ENCODE results near the gene ANKRD44. TPM values are rescaled to one million over a fixed set of nuclear protein-coding genes. Genes with fewer than 3 reads are reported as not detected.

ANKRD44 gene
- 10 to 100 TPM; 29.2 to 63.5 TPM for total RNA-seq
- polyA plus RNA-seq (ENCODE audit: insufficient read length in 2 of 2) = 10 to 100 TPM; 25.9 to 33.8 TPM
- long read RNA-seq, donor 1, full-length matches to known transcripts = 2 of 2 reads
- long read RNA-seq, donor 1, partial matches to known transcripts = 0 of 2 reads
- long read RNA-seq, donor 1, other reads (novel, unspliced or antisense) = 0 of 2 reads
- long read RNA-seq, donor 2 = 0 reads
- long read RNA-seq, donor 3, partial matches to known transcripts = 0 of 2 reads
- long read RNA-seq, donor 3, other reads (novel, unspliced or antisense) = 0 of 2 reads
- long read RNA-seq, donor 4, partial matches to known transcripts = 0 of 1 reads
- long read RNA-seq, donor 4, other reads (novel, unspliced or antisense) = 0 of 1 reads

DNA sequence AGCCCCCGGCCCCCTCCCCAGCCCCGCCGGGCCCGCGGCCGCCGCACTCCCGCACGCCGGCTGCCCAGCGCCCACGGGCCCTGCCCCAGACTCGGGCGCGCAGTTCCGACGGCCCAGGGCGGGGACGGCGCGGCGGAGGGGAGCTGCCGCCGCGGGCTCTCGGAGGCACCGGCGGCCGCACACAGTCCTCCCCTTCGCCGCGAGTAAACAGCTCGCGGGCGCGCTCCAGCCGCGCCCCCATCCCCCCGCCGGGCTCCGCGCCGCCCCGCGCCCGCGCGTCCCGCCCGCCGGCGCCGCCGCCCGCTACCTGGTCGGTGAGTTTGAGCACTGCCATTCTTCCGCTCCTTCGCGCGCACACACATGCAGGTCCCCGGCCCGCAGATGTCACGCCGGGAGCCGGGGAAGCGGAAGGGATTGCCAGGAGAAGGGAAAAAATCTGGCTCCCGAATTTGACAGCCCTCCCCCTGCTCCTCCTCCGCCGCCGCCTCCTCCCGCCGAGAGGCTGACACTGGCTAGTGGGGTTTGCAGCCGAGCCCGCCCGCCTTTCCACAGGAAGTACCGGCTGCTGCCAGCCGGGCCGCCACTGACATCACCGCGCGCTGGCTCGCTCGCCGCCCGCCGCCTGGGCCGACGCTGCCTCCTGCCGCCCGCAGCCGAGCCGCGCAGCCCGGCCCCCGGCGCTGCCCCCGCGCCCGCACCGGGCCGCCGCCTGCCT lies at the start of gene ANKRD44:
TSS of gene ANKRD44 (minus strand) at position 510 of the 715 bp plus-strand sequence. CDS start at position 334, 176 bp downstream.
- Histone ChIP-seq H3K4me3 (ENCODE audit: low read depth, low read length) (peak within 1 kb of the TSS; percentile 82), H3K27ac (ENCODE audit: low read depth, low read length) (peak within 1 kb of the TSS; percentile 87), H3K27me3 (ENCODE audit: control insufficient read depth, insufficient read depth, low read length) (no peaks in the 10 kb centered on the region), H3K36me3 (ENCODE audit: control insufficient read depth, insufficient read depth, low read length) (no peaks in the 10 kb centered on the region), H3K4me1 (ENCODE audit: control insufficient read depth, insufficient read depth, low read length) (peaks cover 20% of the 10 kb centered on the region), H3K9me3 (ENCODE audit: control insufficient read depth, insufficient read depth, low read length) (no peaks in the 10 kb centered on the region)
- peak in 5 of 6 donors; percentile 63 to 95 (median 77) for DNase-seq (ENCODE audit: low read depth in 4 of 6, low spot score in 6 of 6)
- WGBS (ENCODE audit: insufficient coverage) = under 1% methylated on average over 102 of the region's 102 CpGs

DNA sequence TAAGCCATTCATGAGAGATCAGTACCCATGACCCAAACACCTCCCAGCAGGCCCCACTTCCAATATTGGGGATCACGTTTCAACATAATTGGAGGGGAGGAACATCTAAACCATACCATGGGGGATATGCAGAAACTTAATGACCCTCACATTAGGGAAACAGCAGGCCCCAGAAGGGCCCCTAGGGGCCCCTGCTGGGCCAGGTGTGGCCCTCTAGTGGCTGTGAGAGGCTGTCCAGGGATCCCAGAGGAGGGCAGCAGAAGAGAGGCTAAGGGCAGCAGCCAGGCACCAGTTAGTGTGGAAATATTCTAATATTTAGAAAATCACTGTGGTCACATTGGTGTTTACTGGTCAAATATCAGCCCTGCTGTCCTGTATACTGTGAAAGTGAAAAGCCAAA lies 49.3 kb upstream of the ANKRD44 start:
- no peak overlapping the region for H3K27ac ChIP-seq (ENCODE audit: low read depth, low read length)
- WGBS (ENCODE audit: insufficient coverage) = no CpG with 5 or more reads among the region's 1 CpG
- DNase-seq (ENCODE audit: low read depth in 4 of 6, low spot score in 6 of 6) = no peak
- no peaks in the 10 kb centered on the region for H3K36me3 ChIP-seq (ENCODE audit: control insufficient read depth, insufficient read depth, low read length)
- no peaks in the 10 kb centered on the region for H3K9me3 ChIP-seq (ENCODE audit: control insufficient read depth, insufficient read depth, low read length)
- H3K27me3 ChIP-seq (ENCODE audit: control insufficient read depth, insufficient read depth, low read length) = no peaks in the 10 kb centered on the region
- no peaks in the 10 kb centered on the region for H3K4me1 ChIP-seq (ENCODE audit: control insufficient read depth, insufficient read depth, low read length)
- no peak overlapping the region for H3K4me3 ChIP-seq (ENCODE audit: low read depth, low read length)

DNA sequence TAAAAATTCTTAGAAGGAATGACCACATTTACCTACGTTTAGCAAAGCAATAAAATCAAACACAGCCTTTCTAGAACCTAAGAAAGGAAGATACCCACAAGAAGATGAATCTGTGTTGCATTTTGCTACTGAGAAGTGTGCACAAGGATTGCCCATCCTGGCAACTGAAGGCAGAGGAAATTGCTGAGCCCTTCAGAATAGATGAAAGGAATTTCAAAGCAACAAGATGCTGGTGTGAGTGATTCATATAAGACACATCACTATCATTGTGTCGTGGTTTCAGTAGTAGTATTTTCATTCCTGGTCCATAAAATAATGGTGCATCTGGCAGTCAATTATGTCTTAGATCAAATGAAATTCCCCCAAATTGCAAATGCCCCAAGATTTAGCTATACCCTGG lies 48.4 kb upstream of the ANKRD44 start:
- no CpG with 5 or more reads among the region's 2 CpGs for WGBS (ENCODE audit: insufficient coverage)
- H3K36me3 ChIP-seq (ENCODE audit: control insufficient read depth, insufficient read depth, low read length) = no peaks in the 10 kb centered on the region
- no peaks in the 10 kb centered on the region for H3K9me3 ChIP-seq (ENCODE audit: control insufficient read depth, insufficient read depth, low read length)
- DNase-seq (ENCODE audit: low read depth in 4 of 6, low spot score in 6 of 6) = no peak
- H3K27me3 ChIP-seq (ENCODE audit: control insufficient read depth, insufficient read depth, low read length) = no peaks in the 10 kb centered on the region
- H3K27ac ChIP-seq (ENCODE audit: low read depth, low read length) = no peak overlapping the region
- no peaks in the 10 kb centered on the region for H3K4me1 ChIP-seq (ENCODE audit: control insufficient read depth, insufficient read depth, low read length)
- no peak overlapping the region for H3K4me3 ChIP-seq (ENCODE audit: low read depth, low read length)

DNA sequence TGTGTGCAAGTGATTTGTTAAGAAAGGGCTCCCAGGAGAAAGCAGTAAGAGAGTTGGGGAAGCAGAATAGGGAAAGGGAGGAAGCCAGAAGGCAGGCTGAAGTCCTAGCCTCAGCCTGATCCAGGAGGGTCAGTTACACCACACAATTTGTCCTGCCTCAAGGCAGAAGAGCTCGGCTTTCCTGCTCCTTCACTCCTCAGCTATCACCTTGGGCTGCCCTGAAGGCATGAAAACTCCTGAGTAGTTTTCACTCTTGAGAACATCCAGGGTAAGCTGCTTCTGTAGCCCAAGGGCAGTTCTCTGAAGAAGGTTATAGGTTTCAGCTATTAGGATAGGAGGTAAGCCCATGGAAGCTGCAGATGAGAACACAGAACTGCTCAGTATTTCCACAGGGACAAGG lies 47.4 kb upstream of the ANKRD44 start:
- no CpG with 5 or more reads among the region's 1 CpG for WGBS (ENCODE audit: insufficient coverage)
- H3K4me1 ChIP-seq (ENCODE audit: control insufficient read depth, insufficient read depth, low read length) = no peaks in the 10 kb centered on the region
- no peak for DNase-seq (ENCODE audit: low read depth in 4 of 6, low spot score in 6 of 6)
- H3K9me3 ChIP-seq (ENCODE audit: control insufficient read depth, insufficient read depth, low read length) = no peaks in the 10 kb centered on the region
- H3K36me3 ChIP-seq (ENCODE audit: control insufficient read depth, insufficient read depth, low read length) = no peaks in the 10 kb centered on the region
- H3K4me3 ChIP-seq (ENCODE audit: low read depth, low read length) = no peak overlapping the region
- H3K27ac ChIP-seq (ENCODE audit: low read depth, low read length) = no peak overlapping the region
- H3K27me3 ChIP-seq (ENCODE audit: control insufficient read depth, insufficient read depth, low read length) = no peaks in the 10 kb centered on the region

DNA sequence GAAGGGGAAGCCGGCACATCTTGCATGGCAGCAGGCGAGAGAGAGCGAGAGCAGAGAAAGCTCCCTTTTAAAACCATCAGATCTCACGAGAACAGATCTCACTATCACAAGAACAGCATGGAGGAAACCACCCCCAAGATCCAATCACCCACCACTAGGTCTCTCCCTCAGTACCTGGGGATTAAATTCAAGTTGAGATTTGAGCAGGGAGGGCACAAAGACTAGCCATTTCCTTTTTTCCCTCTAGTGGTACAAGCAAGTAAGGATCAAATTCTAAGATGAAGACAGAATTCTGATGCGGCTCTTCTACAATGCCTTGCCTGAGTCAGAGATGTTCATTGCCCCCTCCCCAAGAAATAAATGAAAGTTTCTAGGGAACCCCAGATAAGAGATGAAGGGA lies 45.6 kb upstream of the ANKRD44 start:
- Histone ChIP-seq H3K27ac (ENCODE audit: low read depth, low read length) (no peak overlapping the region), H3K4me1 (ENCODE audit: control insufficient read depth, insufficient read depth, low read length) (no peaks in the 10 kb centered on the region), H3K27me3 (ENCODE audit: control insufficient read depth, insufficient read depth, low read length) (no peaks in the 10 kb centered on the region), H3K9me3 (ENCODE audit: control insufficient read depth, insufficient read depth, low read length) (no peaks in the 10 kb centered on the region), H3K36me3 (ENCODE audit: control insufficient read depth, insufficient read depth, low read length) (no peaks in the 10 kb centered on the region), H3K4me3 (ENCODE audit: low read depth, low read length) (no peak overlapping the region)
- 86% methylated on average over 2 of the region's 5 CpGs for WGBS (ENCODE audit: insufficient coverage)
- DNase-seq (ENCODE audit: low read depth in 4 of 6, low spot score in 6 of 6) = peak in 1 of 6 donors; percentile 25

DNA sequence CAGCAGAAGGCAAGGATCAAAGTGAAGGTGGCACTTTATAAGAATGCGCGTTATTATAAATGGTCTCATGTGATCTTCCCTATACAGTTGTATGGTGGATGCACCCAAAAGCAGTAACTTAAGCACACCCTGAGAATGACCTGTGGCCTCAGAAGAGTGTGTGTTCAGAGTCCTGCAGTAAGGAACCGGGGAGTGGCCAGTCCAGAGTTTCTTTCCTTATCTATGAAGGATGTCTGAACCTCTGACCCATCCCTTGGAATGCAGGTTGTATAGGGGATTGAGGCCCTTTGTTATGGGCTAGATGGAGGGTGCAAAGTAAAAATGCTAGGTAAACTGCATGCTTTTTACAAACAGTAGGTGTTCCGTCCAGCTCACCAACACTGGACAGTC lies 43.6 kb upstream of the ANKRD44 start:
- Histone ChIP-seq H3K27me3 (ENCODE audit: control insufficient read depth, insufficient read depth, low read length) (no peaks in the 10 kb centered on the region), H3K4me1 (ENCODE audit: control insufficient read depth, insufficient read depth, low read length) (no peaks in the 10 kb centered on the region), H3K9me3 (ENCODE audit: control insufficient read depth, insufficient read depth, low read length) (no peaks in the 10 kb centered on the region), H3K36me3 (ENCODE audit: control insufficient read depth, insufficient read depth, low read length) (no peaks in the 10 kb centered on the region), H3K27ac (ENCODE audit: low read depth, low read length) (no peak overlapping the region), H3K4me3 (ENCODE audit: low read depth, low read length) (no peak overlapping the region)
- 100% methylated on average over 1 of the region's 4 CpGs for WGBS (ENCODE audit: insufficient coverage)
- DNase-seq (ENCODE audit: low read depth in 4 of 6, low spot score in 6 of 6) = no peak

DNA sequence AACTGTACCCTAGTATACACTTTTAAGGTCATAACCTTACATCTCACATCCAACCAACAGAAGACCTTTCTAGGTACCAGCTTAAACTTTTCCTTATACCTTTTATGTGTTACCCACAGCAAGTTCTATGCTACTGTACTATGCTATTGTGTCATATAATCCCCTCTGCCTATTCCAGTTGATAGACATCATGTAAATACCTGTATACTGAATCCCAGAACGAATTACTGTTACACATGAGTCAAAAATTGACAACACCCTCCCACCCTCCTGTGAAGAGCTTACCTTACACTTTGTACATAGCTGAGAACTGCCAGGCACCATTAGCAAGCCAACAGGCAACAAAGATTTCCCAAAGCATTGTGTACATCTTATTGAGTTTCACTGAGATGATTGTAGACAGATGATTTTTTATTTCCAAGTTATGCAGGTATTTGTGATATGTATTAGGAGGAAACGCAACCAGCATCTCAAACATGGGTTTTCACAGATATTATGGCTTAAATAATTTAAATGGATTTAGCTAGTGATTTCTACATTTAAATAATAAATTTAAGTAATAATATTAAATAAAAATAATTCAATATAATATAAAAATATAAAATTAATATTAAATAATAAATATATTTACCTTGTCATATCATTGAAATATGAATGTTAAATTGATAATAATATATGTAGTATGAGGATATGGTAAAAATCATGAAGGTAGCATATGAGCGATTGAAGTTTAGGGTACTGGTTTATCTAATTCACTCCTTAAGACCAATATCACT lies 43.0 kb upstream of the ANKRD44 start:
- H3K9me3 ChIP-seq (ENCODE audit: control insufficient read depth, insufficient read depth, low read length) = no peaks in the 10 kb centered on the region

DNA sequence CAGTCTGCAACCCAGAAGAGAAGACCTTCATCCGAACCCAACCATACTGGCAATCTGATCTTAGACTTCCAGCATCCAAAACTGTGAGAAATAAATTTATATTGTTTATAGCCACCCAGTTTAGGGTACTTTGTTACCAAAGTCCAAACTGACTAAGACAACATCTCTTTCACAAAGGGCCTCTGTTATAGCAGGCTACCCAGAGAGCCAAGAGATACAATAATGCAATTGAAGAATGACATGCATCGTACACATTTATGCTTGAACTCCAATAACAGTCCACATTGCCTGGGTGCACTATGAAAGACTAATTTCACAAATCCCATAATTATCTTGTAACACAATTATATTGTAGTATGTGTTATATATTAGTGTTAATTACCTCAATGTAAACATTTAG lies 39.1 kb upstream of the ANKRD44 start:
- H3K4me1 ChIP-seq (ENCODE audit: control insufficient read depth, insufficient read depth, low read length) = no peaks in the 10 kb centered on the region
- H3K9me3 ChIP-seq (ENCODE audit: control insufficient read depth, insufficient read depth, low read length) = no peaks in the 10 kb centered on the region
- no peak overlapping the region for H3K27ac ChIP-seq (ENCODE audit: low read depth, low read length)
- 80% methylated on average over 1 of the region's 2 CpGs for WGBS (ENCODE audit: insufficient coverage)
- DNase-seq (ENCODE audit: low read depth in 4 of 6, low spot score in 6 of 6) = no peak
- H3K36me3 ChIP-seq (ENCODE audit: control insufficient read depth, insufficient read depth, low read length) = no peaks in the 10 kb centered on the region
- H3K27me3 ChIP-seq (ENCODE audit: control insufficient read depth, insufficient read depth, low read length) = no peaks in the 10 kb centered on the region
- no peak overlapping the region for H3K4me3 ChIP-seq (ENCODE audit: low read depth, low read length)

More for the DNA sequence above, 43.0 kb upstream of the ANKRD44 start:
- DNase-seq (ENCODE audit: low read depth in 4 of 6, low spot score in 6 of 6) = no peak
- Histone ChIP-seq H3K4me1 (ENCODE audit: control insufficient read depth, insufficient read depth, low read length) (no peaks in the 10 kb centered on the region), H3K27ac (ENCODE audit: low read depth, low read length) (no peak overlapping the region), H3K4me3 (ENCODE audit: low read depth, low read length) (no peak overlapping the region), H3K27me3 (ENCODE audit: control insufficient read depth, insufficient read depth, low read length) (no peaks in the 10 kb centered on the region), H3K36me3 (ENCODE audit: control insufficient read depth, insufficient read depth, low read length) (no peaks in the 10 kb centered on the region)
- 50% methylated on average over 1 of the region's 3 CpGs for WGBS (ENCODE audit: insufficient coverage)

DNA sequence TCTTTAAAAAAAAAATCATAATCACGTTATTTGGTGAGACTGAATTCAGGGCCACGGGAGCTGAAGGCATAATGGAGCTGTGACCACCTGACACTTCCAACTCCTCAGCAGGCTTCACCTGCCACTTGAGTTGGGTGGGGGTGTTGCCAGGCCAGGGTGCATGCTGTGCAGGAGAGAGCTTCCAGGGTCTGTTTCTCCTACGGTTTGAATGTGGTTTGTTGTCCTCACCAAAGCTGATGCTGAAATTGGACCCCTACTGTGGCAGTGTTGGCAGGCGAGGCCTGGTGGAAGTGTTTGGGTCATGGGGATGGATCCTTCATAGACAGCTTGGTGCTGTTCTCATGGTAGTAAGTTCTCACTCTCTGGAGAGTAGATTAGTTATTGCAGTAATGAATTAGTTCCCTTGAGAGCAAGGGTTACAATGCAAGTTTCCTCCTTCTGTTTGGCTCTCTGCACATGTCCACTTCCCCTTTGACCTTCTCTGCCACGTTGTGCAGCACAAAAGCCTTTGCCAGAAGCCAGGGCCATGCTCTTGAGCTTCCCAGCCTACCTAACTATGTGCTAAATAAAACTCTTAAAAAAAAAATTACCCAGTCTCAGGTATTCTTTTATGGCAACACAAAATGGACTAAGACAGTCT lies 38.3 kb upstream of the ANKRD44 start:
- H3K4me3 ChIP-seq (ENCODE audit: low read depth, low read length) = no peak overlapping the region
- H3K36me3 ChIP-seq (ENCODE audit: control insufficient read depth, insufficient read depth, low read length) = no peaks in the 10 kb centered on the region
- no peaks in the 10 kb centered on the region for H3K27me3 ChIP-seq (ENCODE audit: control insufficient read depth, insufficient read depth, low read length)
- no peaks in the 10 kb centered on the region for H3K9me3 ChIP-seq (ENCODE audit: control insufficient read depth, insufficient read depth, low read length)
- no peaks in the 10 kb centered on the region for H3K4me1 ChIP-seq (ENCODE audit: control insufficient read depth, insufficient read depth, low read length)
- no peak overlapping the region for H3K27ac ChIP-seq (ENCODE audit: low read depth, low read length)
- WGBS (ENCODE audit: insufficient coverage) = 65% methylated on average over 4 of the region's 5 CpGs
- DNase-seq (ENCODE audit: low read depth in 4 of 6, low spot score in 6 of 6) = no peak

Data from spinal cord (tissue), 10 donors.